SKM-1 (cell line): Measurements from ENCODE around the gene DNAJA2.
A peak's percentile ranks its signal among the peaks of the same experiment; 100 is the strongest.
"Not testable (repeated sequence)": the region's sequence is repeated elsewhere in the genome, so short reads cannot be mapped to it uniquely, and the experiment has no call there.

Source experiments
- DNase-seq: peaks from one replicate; lab custom pipeline; 2025; ENCODE audit not compliant: unreplicated experiment; lab: John Stamatoyannopoulos, UW

DNAJA2 gene

DNA sequence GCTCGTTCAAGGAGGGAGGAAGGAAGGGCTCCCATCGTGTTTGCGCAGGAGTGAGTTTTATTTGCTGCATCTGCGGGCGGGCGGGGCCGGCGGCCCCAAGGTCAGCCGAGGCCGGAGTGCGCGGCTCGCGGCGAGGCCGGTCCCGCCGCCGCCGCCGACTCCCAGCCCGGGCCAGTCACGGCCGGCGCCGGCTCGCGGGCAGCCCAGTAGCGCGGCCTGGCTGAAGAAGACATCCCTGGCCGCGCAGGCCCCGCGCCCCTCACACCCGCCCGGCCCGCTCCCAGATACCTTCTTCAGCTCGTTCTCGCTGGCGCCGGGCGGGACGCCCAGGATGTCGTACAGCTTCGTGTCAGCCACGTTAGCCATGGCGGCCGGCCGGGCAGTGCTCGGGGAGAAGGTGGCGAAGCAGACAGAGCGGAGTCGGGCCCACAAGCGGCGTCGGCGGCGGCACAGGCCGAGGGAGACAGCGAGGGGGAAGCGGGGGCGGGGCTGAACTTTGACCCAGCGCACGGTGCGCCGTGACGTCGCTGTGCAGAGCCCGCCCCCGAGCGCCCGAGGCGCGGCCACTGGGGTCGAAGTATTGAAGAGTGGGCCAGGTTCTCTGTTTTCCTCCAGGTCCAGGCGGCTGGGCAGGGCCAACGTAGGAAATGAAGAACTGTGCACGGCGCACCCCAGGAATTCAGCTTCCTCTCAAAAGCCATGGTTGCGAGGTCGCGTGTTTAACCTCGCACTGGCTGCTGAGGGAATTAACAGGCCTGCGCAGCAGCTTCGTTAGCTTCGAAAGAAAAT, at the start of gene DNAJA2:
TSS of gene DNAJA2 (minus strand) at position 468 of the 789 bp plus-strand sequence. CDS start at position 366, 102 bp downstream.
- peak; percentile 79 for DNase-seq

DNA sequence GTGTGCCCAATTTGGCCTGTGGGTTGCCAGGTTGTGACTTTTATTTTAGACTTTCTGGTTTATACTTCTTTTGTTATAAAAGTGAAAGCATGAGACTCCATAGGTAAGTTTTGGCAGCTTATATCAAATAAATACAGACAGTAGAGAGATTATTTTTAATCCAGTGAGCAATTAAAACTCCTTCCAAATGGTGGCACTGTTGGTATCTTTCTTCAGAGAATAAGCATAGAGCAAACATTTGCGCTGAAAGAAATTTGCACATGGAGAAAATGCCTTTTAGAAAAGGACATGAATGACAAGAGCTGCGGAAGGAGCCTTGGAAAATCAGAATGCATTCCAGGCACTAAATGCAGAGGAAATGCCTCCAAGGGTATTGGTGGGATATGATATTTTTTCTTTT, 46.1 kb upstream of the DNAJA2 start:
- no peak for DNase-seq

DNA sequence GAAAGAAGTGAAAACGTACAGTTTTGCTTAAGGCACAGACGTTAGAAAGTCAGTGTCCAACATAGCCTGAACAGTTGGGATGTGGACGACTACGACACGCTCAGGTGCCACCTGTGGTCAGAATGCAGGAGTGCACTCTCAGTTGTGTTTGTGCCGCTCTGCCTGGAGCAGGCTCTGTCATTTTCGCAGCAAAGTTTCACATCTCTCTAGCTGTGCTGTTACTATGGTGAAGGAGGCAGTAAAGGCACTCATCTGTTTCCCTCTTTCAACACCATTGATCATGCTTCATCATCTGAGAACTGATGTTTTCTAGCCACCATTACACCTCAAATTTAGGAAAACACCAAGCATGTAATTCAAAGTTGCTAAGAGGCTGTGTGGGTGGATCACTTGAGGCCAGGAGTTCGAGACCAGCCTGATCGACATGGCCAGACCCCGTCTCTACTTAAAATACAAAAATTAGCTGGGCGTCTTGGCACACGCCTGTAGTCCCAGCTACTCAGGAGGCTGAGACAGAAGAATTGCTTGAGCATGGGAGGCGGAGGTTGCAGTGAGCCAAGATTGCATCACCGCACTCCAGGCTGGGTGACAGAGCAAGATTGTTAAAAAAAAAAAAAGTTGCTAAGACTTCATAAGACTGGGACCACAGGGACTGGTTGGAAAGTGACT, 44.9 kb upstream of the DNAJA2 start:
- peak; percentile 51 for DNase-seq

DNA sequence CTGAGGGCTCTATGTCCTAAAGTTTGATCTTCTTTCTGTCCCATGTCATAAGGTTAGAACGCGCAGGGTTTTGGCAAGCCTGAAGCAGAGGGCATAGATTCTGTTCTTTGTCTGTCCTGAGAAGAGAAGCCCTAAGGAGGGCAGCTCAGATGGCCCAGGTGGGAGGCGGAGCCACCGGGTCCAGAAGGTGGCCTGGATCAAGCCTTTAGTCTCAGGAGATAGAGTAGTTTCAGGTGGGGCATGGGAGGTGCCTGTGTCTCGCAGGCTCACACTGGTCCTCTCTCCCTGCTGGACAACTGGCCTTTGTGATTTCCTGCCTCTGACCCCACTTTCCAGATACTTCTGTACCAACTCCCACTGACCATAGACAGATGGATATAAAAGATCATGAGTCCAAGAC, 44.2 kb upstream of the DNAJA2 start:
- DNase-seq: no peak

DNA sequence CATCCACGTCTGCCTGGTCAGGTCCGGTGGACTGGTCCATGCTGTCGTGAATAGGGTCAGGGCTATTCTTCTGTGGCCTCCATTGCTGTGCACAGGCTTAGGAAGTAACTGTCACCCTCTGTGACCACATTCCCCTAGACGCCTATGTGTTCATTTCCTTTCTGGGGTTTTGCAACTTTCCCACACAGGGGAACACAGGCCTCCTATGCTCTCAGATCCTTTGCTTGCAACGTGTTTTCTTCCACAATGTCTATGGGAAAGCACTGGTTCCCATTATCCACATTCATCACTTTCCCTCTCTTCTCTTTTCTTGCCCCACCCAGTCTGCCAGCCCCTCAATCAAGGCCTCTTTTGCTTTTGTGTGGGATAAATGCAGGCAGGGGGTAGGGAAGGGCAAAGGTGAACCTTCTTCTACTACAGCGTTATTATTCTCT, 43.2 kb upstream of the DNAJA2 start:
- DNase-seq: peak; percentile 93

DNA sequence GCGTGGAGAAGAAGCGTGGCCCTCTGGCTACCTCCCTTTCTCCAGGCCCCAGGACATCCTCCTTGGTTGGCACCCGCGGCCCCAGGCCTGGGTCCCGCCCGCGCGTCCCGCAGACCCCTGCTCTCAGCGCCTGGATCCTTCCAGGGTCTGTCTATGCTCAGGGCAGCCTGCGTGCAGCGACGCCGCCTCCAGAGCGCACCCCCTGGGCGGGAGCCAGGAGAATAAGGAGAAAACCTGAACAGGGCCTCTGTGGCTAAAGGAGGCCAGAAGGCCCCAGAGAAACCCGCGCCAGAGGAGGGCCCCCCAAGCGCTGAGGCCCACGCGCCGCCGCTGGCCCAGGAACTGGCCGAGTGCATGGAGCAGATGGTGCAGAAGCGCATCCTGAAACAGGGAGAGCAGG, 40.4 kb upstream of the DNAJA2 start:
- no peak for DNase-seq

DNA sequence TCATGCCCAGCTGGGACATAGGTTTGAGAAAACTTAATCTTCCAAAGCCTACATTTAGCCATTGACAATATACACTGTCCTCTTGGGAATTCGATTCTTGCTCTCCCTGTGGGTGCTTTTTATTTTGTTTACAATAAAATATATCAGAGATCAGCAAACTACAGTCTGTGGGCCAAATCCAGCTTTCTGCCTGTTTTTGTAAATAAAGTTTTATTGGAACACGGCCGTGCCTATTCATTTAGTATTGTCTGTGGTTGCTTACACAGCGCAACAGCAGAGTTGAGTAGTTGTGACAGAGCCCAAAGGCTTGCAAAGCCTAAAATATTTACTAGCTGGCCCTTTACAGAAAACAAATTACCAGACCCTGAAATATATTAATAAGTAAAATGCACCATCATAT, 39.7 kb upstream of the DNAJA2 start:
- no peak for DNase-seq

DNA sequence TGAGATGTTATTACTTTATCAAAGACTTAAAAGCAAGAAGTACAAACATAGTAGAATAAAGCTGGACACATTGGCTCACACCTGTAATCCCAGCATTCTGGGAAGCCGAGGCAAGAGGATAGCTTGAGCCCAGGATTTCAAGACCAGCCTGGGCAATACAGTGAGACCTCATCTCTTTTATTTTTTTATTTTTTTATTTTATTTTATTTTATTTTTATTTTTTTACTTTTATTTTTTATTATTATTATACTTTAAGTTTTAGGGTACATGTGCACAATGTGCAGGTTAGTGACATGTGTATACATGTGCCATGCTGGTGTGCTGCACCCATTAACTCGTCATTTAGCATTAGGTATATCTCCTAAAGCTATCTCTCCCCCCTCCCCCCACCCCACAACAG, 37.3 kb upstream of the DNAJA2 start:
- DNase-seq: not testable (repeated sequence)

DNA sequence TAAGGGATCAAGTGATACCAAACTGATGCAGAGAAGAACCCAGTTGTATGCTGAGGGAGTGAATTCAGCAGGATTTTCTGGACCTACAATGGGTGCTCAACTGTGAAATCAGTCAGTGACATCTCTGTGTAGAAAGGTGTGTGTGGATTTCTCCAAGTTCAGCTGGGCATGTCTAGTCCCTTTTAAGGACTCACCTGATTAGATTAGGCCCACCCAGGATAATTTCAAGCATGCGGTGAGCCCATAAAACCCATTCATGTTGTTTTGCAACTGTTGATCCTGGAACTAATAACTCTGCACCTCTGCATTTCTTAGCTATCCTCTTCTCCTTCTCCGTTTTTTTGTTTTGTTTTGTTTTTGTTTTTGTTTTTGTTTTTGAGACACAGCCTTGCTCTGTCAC, 35.1 kb upstream of the DNAJA2 start:
- DNase-seq: no peak

DNA sequence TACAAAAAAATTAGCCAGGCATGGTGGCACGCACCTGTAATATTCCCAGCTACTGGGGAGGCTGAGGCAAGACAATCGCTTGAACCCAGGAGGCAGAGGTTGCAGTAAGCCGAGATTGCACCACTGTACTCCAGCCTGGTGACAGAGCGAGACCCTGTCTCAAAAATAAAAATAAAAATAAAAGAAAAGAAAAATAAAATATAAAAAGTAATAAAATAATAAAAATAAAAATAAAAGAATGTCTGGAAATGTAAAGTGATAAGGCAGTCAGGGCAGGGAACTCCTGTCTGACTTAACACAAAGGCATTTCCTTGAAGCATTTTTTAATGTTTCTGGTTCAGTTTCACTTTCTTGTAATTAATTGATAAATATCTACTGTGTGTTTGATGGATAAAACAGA, 34.7 kb upstream of the DNAJA2 start:
- no peak for DNase-seq

DNA sequence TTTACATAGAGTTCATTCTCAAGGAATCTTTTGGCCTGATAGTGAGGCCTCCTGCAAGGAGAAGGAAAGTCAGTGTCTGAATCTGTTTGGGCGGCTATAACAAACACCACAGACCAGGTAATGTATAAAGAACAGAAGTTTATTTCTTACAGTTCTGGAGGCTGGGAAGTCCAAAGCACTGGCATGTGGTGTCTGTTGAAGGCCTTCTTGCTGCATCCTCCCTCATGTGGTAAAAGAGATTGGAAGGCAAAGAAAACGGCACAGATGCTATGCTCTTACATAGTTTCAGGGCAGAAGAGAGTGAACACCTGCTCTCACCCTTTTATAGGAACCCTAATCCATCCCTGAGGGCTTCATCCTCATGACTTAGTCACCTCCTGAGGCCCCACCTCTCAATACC, 31.2 kb upstream of the DNAJA2 start:
- DNase-seq: no peak

DNA sequence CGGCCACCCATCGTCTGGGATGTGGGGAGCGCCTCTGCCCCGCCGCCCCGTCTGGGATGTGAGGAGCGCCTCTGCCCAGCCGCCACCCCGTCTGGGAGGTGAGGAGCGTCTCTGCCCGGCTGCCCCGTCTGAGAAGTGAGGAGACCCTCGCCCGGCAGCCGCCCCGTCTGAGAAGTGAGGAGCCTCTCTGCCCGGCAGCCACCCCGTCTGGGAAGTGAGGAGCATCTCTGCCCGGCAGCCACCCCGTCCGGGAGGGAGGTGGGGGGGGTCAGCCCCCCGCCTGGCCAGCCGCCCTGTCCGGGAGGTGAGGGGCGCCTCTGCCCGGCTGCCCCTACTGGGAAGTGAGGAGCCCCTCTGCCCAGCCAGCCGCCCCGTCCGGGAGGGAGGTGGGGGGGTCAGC, 26.6 kb upstream of the DNAJA2 start:
- not testable (repeated sequence) for DNase-seq

DNA sequence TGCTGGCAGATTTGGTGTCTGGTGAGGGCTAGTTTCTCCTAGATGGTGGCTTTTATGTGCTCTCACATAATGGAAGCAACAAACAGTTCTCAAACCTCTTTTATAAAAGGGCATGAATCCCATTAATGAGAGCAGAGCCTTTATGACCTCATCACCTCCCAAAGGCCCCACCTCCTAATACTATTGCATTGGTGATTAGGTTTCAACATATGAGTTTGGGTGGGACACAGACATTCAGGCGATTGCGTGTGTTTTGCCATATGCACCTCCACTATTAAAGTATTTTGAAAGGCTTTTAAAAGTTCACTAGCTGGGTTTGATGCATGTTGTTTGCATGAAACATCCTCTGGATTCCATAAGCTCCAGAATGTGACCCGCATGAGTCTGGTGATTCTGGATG, 24.4 kb upstream of the DNAJA2 start:
- no peak for DNase-seq

DNA sequence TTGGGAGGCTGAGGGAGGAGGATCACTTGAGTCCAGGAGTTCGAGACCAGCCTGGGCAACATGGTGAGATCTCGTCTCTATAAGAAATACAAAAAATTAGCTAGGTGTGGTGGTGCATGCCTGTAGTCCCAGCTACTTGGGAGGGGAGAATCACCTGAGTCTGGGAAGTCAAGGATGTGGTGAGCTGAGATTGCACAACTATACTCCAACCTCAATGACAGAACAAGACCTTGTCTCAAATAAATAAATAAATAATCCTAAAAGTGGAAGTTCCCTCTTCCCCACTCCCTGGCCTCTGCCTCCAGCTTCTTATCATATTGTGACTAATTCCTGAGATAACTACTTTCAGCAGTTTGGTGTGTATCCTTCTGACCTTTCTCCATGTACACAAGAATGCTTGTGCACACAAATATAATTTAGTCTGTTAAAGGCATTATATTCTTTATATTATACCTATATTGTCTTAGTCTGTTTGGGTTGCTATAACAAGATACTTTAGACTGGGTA, 23.5 kb upstream of the DNAJA2 start:
- no peak for DNase-seq

DNA sequence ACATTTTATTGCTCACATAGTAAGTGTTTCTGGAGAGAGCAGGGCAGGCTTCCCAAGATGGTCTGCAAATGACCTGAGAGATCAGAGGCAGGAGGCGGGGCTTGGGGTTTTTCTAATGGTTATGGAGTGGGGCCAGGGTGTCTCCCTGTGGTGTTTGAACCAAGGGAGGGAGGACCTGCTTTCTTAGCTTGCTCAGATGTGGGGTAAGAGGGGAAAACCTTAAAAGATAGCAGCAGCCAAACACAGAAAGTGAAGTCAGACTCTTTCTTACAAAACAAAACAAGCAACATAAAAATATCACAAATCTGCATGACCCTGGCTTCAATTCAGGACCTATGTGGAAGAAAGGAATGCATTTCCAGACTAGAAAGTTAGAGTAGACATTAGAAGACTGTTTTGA, 22.9 kb upstream of the DNAJA2 start:
- no peak for DNase-seq

DNA sequence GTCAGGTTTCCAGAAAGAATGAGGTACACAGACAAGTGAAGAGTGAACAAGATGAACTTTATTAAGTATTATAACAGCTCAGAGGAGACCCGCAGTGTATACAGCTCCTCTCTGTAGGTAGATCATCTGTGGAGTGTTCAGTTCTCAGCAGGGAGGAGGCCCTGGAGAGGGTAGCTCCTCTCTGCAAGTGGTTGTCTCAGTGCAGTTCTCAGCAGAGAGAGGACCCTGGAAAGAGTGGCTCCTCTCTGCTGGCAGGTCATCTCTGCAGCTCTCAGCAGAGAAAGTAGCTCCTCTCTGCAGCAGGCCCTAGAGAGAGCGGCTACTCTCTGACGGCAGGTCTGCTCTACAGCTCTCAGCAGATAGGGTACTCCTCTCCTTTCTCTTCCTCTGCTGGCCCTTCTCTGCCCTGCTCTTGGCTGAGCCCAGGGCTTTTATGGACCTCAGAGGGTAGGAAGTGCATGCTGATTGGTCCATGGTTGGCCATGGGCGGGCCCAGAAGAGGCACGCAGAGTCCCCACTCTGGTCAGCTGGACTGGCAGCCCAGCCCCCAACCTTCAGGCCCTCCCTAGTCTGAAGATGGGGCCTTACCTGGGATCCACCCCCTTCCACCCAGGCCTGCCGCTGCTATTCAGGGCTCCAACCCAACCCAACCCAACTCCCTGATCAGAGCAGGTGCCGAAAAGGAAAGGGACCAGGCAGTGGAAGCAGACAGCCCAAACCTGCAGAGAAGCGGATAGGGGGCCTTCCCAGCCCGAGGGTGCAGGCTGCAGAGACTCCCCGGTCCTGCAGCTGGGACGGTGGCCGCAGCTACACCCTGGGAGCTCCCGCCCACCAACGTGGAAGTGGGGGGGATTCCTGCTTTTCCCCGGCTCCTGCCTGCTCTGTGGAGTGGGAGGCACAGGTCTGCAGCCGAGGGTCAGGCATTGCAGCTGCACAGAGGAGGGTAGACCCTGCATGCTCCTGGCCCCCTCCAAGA, 18.5 kb upstream of the DNAJA2 start:
- DNase-seq: no peak

DNA sequence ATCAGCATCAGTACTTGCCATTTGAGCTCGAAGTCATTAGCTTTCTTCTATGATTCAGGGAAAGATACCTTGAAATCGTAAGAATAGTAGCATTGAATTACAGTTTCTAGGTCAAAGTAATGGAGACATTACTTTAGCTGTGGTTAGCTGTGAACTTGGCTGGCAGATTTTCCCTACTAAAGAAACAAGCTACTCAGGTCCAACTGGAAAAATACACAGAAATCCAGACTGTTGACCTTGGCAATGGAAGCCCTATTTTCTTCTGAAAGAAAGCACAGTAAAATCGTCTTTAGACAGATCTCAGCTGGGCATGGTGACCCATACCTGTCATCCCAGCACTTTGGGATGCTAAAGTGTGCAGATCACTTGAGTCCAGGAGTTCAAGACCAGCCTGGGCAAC, 13.4 kb upstream of the DNAJA2 start:
- DNase-seq: no peak

DNA sequence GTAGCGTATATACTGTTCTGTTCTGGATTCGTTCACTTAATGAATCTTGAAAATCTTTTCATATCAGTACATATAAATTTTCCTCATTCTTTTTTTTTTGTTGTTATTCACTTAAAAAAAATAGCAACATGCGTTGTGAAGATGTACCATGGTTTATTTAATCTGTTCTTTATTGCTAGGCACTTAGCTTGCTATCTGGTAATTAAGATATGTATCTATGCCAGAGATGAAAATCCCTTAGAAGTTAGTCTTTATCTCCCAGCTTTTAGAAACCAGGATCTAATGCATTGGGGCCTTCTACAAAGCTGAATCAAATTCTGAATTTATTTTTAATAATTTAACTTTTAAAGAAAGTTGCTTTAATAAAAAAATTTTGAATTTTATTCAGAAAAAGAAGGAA, 13.0 kb upstream of the DNAJA2 start:
- no peak for DNase-seq

DNA sequence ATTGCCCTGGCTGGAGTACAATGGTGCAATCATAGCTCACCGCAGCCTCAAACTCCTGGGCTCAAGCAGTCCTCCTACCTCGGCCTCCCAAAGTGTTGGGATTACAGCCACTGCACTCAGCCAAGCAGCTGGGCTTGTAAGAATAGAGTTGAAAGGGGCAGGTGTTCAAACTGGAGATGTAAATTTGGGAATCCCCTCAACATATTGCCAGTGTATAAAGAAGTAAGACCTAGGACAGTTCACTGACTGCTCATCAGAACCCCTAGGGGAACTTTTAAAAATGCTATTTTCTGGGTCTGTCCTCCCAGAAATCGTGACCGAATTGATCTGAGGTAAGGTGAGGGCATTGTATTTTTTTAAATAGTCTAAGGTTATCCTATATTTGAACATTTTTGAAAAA, 8.9 kb upstream of the DNAJA2 start:
- DNase-seq: no peak

DNA sequence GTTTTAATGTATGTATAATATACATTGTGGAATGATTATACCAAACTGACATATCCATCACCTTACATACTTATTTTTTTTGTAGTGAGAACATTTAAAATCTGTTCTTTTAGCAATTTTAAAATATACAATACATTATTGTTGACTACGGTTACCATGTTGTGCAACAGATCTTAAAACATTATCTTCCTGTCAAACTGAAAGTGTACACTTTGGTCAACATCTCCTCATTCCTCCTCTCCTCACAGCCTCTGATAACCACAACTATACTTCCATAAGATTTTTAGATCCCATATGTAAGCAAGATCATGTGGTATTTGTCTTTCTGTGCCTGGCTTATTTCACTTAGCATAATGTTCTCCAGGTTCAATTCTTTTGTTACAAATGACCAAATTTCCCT, 7.5 kb upstream of the DNAJA2 start:
- no peak for DNase-seq

DNA sequence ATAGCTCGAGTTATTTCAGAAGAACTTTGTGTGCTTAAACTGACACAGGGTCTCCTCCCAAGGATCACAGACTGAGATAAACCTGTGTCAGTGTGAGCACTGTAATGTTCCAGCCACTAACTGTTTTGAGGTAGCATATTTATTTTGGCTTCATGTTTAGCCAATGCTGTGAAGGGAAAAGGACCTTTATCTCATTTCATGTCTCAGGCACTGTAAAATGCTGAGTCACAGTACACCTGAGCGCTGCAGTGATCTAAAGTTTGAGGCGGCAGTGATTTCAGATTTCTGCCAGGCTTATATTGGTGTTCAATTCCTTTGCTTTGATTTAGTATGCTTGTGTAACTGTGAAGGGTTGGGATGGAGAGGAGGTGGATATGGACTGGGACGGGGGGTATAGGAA, 3.1 kb upstream of the DNAJA2 start:
- DNase-seq: no peak
